ENCODE results near the gene NUP210L. TPM values are rescaled to one million over a fixed set of nuclear protein-coding genes. Genes with fewer than 3 reads are reported as not detected.
"Not testable (repeated sequence)": the region's sequence is repeated elsewhere in the genome, so short reads cannot be mapped to it uniquely, and the experiment has no call there.

The NUP210L gene
- total and polyA plus RNA-seq, 3 experiments from 2014 or later: 0.06 to 0.09 TPM; not detected in 1

DNA sequence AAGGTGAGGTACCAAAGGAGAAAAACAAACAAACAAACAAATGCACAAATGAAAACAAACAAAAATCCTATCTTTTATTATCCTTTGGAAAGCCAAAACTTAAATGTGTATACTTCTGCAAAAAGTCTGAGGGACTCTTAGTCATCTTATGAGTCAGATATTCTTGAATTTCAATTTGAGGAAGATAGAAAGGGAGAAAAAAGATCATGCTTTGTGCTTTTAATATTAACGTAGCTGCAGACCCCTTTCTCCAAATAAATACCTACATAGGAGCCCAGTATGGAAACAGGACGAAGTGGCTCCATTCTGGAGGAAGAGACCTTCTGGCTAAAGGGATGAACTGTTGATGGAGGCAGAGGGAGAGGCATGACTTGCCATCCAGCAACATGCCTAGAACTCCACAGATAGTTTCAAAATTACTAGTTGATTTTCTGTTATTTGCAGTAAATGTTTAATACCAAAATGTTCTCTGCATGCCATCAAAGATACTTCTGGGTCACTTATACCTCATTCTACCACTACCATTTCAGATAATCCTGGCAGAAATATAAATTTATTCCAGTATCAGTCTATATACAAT is 25.4 kb downstream of the NUP210L start:
- no peaks in the 10 kb centered on the region for H3K4me1 Mint-ChIP-seq
- DNase-seq: no peak
- no peaks in the 10 kb centered on the region for H3K36me3 Mint-ChIP-seq
- H3K9me3 ChIP-seq (ENCODE audit: low read length): no peaks in the 10 kb centered on the region
- H3K27ac ChIP-seq (ENCODE audit: low read depth, low read length): no peak overlapping the region
- H3K27ac Mint-ChIP-seq: no peak overlapping the region
- peaks cover 0 to 3% (median 0%) of the 10 kb centered on the region in 5 donors for H3K9me3 Mint-ChIP-seq
- ChIA-PET POLR2A (no interaction called here), CTCF (no interaction called here)
- H3K36me3 ChIP-seq (ENCODE audit: insufficient read depth, low read length): no peaks in the 10 kb centered on the region
- H3K4me1 ChIP-seq (ENCODE audit: insufficient read depth, low read length): no peaks in the 10 kb centered on the region
- no peak overlapping the region for H3K4me3 Mint-ChIP-seq
- H3K27me3 Mint-ChIP-seq: peaks cover 0 to 3% of the 10 kb centered on the region in 2 donors
- no peaks in the 10 kb centered on the region for H3K27me3 ChIP-seq (ENCODE audit: insufficient read depth, low read length, poor library complexity, severe bottlenecking)
- H3K4me3 ChIP-seq (ENCODE audit: low read length): no peak overlapping the region

DNA sequence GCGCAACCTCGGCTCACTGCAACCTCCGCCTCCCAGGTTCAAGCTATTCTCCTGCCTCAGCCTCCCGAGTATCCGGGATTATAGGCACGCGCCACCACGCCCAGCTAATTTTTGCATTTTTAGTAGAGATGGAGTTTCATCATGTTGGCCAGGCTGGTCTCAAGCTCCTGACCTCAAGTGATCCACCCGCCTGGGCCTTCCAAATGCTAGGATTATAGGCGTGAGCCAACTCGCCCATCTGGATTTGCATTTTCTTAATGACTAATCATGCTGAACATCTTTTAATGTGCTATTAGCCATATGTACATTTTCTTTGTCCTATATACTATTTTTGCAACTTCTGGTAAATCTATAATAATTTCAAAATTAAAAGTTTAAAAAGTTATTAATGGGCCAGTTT is 31.7 kb downstream of the NUP210L start:
- H3K9me3 Mint-ChIP-seq; H3K27me3 Mint-ChIP-seq; H3K4me3 Mint-ChIP-seq; CTCF ChIA-PET; H3K4me1 Mint-ChIP-seq; H3K27me3 ChIP-seq (ENCODE audit: insufficient read depth, low read length, poor library complexity, severe bottlenecking); DNase-seq; H3K4me1 ChIP-seq (ENCODE audit: insufficient read depth, low read length); H3K4me3 ChIP-seq (ENCODE audit: low read length); H3K36me3 ChIP-seq (ENCODE audit: insufficient read depth, low read length); H3K27ac ChIP-seq (ENCODE audit: low read depth, low read length); H3K27ac Mint-ChIP-seq; POLR2A ChIA-PET; H3K36me3 Mint-ChIP-seq; H3K9me3 ChIP-seq (ENCODE audit: low read length): not testable (repeated sequence)

- Histone ChIP-seq H3K9me3 (ENCODE audit: low read length) (no peaks in the 10 kb centered on the region), H3K4me1 (ENCODE audit: insufficient read depth, low read length) (peaks cover 10% of the 10 kb centered on the region), H3K27ac (ENCODE audit: low read depth, low read length) (no peak overlapping the region), H3K4me3 (ENCODE audit: low read length) (no peak overlapping the region), H3K27me3 (ENCODE audit: insufficient read depth, low read length, poor library complexity, severe bottlenecking) (no peaks in the 10 kb centered on the region), H3K36me3 (ENCODE audit: insufficient read depth, low read length) (no peaks in the 10 kb centered on the region)
- H3K9me3 Mint-ChIP-seq: no peaks in the 10 kb centered on the region
- H3K27me3 Mint-ChIP-seq: no peaks in the 10 kb centered on the region
- H3K36me3 Mint-ChIP-seq: no peaks in the 10 kb centered on the region
- ChIA-PET POLR2A (no interaction called here), CTCF (no interaction called here)
- DNase-seq: no peak
- peaks cover 11 to 15% (median 14%) of the 10 kb centered on the region in 3 donors for H3K4me1 Mint-ChIP-seq
- no peak overlapping the region for H3K27ac Mint-ChIP-seq
- no peak overlapping the region for H3K4me3 Mint-ChIP-seq
These were observed 37.2 kb downstream of the NUP210L start for GRCh38 chr1:154117642-154118041.

DNA sequence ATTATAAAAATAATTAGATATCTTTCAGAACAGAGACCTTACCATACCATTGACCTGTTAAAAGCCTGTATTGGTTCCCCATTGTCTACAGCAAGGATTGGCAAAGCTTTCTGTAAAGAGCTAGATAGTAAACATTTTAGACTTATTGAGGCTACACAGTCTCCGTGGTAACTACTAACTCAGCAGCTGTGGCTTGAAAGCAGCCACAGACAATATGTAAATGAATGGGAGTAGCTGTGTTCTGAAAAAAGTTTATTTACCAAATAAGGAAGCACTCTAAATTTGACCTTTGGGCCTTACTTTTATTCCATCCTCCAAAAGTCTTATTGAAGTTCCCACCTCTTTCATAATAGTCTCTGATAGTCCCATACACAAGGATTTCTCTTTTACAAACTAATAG is 39.7 kb downstream of the NUP210L start:
- CTCF ChIA-PET: no interaction called here

GRCh38 chr1:154104433-154105082 is 50.3 kb downstream of the NUP210L start:
- Histone ChIP-seq H3K4me1 (ENCODE audit: insufficient read depth, low read length) (no peaks in the 10 kb centered on the region), H3K4me3 (ENCODE audit: low read length) (no peak overlapping the region), H3K36me3 (ENCODE audit: insufficient read depth, low read length) (no peaks in the 10 kb centered on the region), H3K27me3 (ENCODE audit: insufficient read depth, low read length, poor library complexity, severe bottlenecking) (no peaks in the 10 kb centered on the region), H3K9me3 (ENCODE audit: low read length) (no peaks in the 10 kb centered on the region), H3K27ac (ENCODE audit: low read depth, low read length) (no peak overlapping the region)
- Mint-ChIP-seq H3K4me3 (no peak overlapping the region), H3K36me3 (no peaks in the 10 kb centered on the region), H3K27ac (peak overlapping the region in 2 of 8 donors; percentile 38 to 75), H3K27me3 (no peaks in the 10 kb centered on the region), H3K9me3 (no peaks in the 10 kb centered on the region), H3K4me1 (no peaks in the 10 kb centered on the region)
- POLR2A ChIA-PET: no interaction called here
- DNase-seq: no peak
- CTCF ChIA-PET: no interaction called here

More for the DNA sequence above, 39.7 kb downstream of the NUP210L start:
- Histone ChIP-seq H3K27ac (ENCODE audit: low read depth, low read length) (no peak overlapping the region), H3K9me3 (ENCODE audit: low read length) (no peaks in the 10 kb centered on the region), H3K4me1 (ENCODE audit: insufficient read depth, low read length) (peaks cover 10% of the 10 kb centered on the region), H3K27me3 (ENCODE audit: insufficient read depth, low read length, poor library complexity, severe bottlenecking) (no peaks in the 10 kb centered on the region), H3K4me3 (ENCODE audit: low read length) (no peak overlapping the region), H3K36me3 (ENCODE audit: insufficient read depth, low read length) (no peaks in the 10 kb centered on the region)
- no peaks in the 10 kb centered on the region for H3K36me3 Mint-ChIP-seq
- peak overlapping the region in 1 of 7 donors; percentile 19 for H3K4me3 Mint-ChIP-seq
- peak overlapping the region in 6 of 8 donors; percentile 1 to 88 (median 61) for H3K27ac Mint-ChIP-seq
- H3K9me3 Mint-ChIP-seq: no peaks in the 10 kb centered on the region
- DNase-seq: no peak
- no peaks in the 10 kb centered on the region for H3K27me3 Mint-ChIP-seq
- POLR2A ChIA-PET: no interaction called here
- H3K4me1 Mint-ChIP-seq: peaks cover 11 to 15% (median 14%) of the 10 kb centered on the region in 3 donors

DNA sequence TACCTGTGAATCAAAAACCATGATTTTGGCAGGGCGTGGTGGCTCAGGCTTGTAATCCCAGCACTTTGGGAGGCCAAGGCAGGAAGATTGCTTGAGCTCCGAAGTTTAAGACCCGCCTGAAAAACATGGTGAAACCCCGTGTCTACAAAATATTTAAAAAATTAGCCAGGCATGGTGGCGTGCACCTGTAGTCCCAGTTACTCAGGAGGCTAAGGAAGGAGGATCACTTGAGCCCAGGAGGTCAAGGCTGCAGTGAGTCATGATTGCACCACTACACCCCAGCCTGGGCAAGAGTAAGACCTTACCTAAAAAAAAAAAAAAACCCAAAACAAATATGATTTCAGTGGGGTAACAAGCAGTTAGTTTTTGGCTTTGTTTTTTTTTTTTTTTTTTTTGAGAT is 54.7 kb downstream of the NUP210L start:
- H3K4me3 ChIP-seq (ENCODE audit: low read length); H3K9me3 ChIP-seq (ENCODE audit: low read length); H3K27ac ChIP-seq (ENCODE audit: low read depth, low read length); H3K27me3 Mint-ChIP-seq; H3K36me3 ChIP-seq (ENCODE audit: insufficient read depth, low read length); CTCF ChIA-PET; POLR2A ChIA-PET; H3K36me3 Mint-ChIP-seq; H3K4me3 Mint-ChIP-seq; DNase-seq; H3K4me1 ChIP-seq (ENCODE audit: insufficient read depth, low read length); H3K27ac Mint-ChIP-seq; H3K4me1 Mint-ChIP-seq; H3K27me3 ChIP-seq (ENCODE audit: insufficient read depth, low read length, poor library complexity, severe bottlenecking); H3K9me3 Mint-ChIP-seq: not testable (repeated sequence)

DNA sequence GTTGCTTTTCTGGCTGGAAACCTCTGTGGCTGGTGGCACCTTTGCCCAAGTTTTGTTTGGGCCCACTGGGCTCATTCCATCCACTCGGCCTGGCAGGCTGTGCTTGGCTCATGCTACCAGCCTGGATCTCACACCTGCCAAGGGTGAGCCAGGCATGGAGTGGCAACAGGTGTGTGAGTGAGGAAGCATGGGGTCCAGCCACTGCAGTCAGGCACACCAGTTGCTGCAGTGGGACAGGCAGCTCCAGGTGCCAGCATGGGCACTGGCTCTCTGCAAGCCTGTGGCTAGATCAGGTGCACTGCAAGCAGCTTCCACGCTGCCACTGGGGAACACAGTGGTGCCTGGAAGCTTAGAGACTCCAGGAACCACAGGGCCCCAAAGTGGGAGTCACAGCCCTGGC is 57.0 kb downstream of the NUP210L start:
- H3K36me3 ChIP-seq (ENCODE audit: insufficient read depth, low read length): no peaks in the 10 kb centered on the region
- Mint-ChIP-seq H3K9me3 (no peaks in the 10 kb centered on the region), H3K4me3 (no peak overlapping the region), H3K4me1 (no peaks in the 10 kb centered on the region), H3K27me3 (no peaks in the 10 kb centered on the region), H3K36me3 (no peaks in the 10 kb centered on the region), H3K27ac (peak overlapping the region in 1 of 8 donors; percentile 19)
- ChIA-PET POLR2A (no interaction called here), CTCF (no interaction called here)
- H3K4me1 ChIP-seq (ENCODE audit: insufficient read depth, low read length): no peaks in the 10 kb centered on the region
- no peak overlapping the region for H3K4me3 ChIP-seq (ENCODE audit: low read length)
- no peak for DNase-seq
- no peaks in the 10 kb centered on the region for H3K27me3 ChIP-seq (ENCODE audit: insufficient read depth, low read length, poor library complexity, severe bottlenecking)
- no peak overlapping the region for H3K27ac ChIP-seq (ENCODE audit: low read depth, low read length)
- H3K9me3 ChIP-seq (ENCODE audit: low read length): no peaks in the 10 kb centered on the region

DNA sequence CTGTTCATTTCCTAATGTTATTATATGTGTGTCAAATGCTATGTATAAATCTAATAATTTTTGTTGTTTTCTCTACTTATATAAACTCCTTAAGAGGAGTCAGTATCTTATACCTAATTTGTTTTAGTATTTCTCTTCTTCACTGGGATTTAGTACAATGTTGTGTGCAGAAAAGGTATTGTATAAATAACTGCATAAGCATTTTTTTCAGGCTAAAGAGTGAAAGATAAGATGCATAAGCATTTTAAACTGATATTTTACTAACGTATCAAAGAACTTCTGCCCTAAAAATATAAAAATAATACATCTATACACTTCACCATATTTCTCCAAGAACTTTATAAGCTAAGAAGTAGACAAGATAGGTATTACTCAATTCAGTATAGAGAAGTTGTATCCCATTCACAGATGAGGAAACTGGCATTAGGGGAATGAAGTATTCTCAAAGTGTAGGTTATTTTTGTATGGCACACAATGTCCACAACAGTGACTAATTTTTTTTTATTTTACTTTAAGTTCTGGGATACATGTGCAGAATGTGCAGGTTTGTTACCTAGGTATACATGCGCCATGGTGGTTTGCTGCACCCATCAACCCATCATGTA is 59.3 kb downstream of the NUP210L start:
- H3K27ac ChIP-seq (ENCODE audit: low read depth, low read length): no peak overlapping the region
- H3K4me1 ChIP-seq (ENCODE audit: insufficient read depth, low read length): no peaks in the 10 kb centered on the region
- Mint-ChIP-seq H3K27ac (no peak overlapping the region), H3K4me3 (no peak overlapping the region), H3K36me3 (no peaks in the 10 kb centered on the region), H3K9me3 (no peaks in the 10 kb centered on the region), H3K4me1 (no peaks in the 10 kb centered on the region), H3K27me3 (peaks cover 3% of the 10 kb centered on the region in 2 donors)
- CTCF ChIA-PET: no interaction called here
- POLR2A ChIA-PET: no interaction called here
- H3K9me3 ChIP-seq (ENCODE audit: low read length): no peaks in the 10 kb centered on the region
- H3K36me3 ChIP-seq (ENCODE audit: insufficient read depth, low read length): no peaks in the 10 kb centered on the region
- no peak overlapping the region for H3K4me3 ChIP-seq (ENCODE audit: low read length)
- no peaks in the 10 kb centered on the region for H3K27me3 ChIP-seq (ENCODE audit: insufficient read depth, low read length, poor library complexity, severe bottlenecking)
- DNase-seq: no peak
